GM20000 (cell line): ENCODE data around the gene UBE2L5.

ENCODE experiments used
- DNase-seq: peaks from one replicate; pipeline ENCODE4 v3.0.0; 2012; ENCODE audit warnings: low spot score
- TF ChIP-seq, protein P1 (sequence below): IDR thresholded peaks from 2 replicates; pipeline ENCODE4 v1.5.1; 2012; ENCODE audit warnings: mild to moderate bottlenecking, control low read depth; ENCODE audit errors: extremely low read depth, missing control alignments

UBE2L5 gene

GRCh38 chr13:30429235-30429634 lies 6.9 kb downstream of the UBE2L5 start:
- TF ChIP-seq, protein P1, sequence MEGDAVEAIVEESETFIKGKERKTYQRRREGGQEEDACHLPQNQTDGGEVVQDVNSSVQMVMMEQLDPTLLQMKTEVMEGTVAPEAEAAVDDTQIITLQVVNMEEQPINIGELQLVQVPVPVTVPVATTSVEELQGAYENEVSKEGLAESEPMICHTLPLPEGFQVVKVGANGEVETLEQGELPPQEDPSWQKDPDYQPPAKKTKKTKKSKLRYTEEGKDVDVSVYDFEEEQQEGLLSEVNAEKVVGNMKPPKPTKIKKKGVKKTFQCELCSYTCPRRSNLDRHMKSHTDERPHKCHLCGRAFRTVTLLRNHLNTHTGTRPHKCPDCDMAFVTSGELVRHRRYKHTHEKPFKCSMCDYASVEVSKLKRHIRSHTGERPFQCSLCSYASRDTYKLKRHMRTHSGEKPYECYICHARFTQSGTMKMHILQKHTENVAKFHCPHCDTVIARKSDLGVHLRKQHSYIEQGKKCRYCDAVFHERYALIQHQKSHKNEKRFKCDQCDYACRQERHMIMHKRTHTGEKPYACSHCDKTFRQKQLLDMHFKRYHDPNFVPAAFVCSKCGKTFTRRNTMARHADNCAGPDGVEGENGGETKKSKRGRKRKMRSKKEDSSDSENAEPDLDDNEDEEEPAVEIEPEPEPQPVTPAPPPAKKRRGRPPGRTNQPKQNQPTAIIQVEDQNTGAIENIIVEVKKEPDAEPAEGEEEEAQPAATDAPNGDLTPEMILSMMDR = no peak
- DNase-seq = no peak

DNA sequence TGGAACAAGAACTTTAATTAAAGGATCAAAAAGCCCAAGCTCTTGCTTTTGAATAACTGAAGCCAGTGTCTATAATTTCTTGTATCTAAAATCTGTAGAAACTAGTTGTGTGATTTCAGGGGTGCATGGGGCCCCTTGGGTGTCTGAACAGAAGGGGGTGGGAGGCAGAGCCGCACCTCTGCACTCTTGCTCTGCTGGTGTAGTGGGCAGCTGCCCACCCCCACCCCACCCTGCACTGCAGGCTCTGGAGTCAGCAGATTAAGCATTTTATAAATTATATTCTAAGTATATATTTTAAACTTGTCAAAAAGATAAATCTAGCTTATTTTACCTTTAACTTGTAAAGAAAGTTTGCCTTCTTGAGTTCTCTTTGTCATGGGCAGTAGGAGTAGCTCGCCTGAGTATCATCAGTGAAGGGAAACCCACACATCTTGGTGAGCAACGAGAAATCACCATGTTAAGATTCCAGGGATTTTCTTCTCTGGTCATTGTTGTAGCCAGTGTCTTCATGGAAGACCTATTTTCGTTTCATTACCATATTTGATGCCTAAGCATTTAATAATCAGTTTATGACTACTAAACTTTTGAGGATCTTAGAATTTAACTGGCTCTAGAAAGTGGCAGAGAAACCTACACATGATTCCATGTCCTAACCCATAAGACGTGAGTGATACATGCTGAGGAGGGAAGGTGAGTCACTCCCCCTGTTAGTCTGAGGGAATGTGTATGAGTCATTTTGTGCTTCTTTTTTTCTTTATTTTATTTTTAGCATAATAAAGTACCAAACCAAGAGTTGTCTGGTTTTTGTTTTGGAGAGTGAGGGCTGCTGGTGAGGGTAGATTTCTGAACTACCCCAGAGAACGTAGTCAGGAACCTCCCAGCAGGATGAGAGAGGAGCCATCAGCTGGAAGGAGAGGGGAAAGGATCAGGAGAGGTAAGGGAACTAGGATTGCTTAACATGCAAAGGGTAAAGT lies 7.7 kb downstream of the UBE2L5 start:
- TF ChIP-seq, protein P1 = no peak
- no peak for DNase-seq

DNA sequence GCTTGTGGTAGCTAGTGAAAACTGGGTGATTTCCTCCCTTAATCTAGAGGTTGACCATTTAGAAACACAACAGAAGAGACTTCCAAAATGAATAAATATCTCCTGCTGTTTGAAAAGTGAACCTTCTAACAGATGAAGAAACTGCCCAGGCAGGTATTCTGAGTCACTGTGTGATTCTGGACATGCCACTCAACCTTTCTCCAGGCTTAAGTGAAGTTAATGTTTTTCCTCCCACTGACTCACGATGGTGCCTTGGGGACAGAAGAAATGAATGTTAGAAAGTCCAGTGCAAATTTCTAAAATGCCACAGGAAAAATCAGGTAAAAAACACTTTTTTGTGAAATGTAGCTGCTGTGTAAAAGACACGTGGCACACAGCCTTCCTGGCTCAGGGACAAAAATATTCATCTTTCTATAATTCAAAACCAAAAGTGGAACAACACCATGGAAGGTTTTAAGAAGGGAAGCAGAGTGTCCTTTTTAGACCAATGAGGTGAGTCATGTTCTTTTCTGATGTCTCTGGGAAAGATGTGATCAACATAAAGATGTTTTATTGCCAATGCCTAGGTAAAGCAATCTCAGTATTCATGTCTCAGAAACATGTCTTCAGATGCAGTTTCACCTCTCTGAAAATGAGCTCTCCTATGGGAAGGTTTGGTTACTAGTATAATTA lies 9.1 kb downstream of the UBE2L5 start:
- no peak for DNase-seq
- TF ChIP-seq, protein P1 = no peak

DNA sequence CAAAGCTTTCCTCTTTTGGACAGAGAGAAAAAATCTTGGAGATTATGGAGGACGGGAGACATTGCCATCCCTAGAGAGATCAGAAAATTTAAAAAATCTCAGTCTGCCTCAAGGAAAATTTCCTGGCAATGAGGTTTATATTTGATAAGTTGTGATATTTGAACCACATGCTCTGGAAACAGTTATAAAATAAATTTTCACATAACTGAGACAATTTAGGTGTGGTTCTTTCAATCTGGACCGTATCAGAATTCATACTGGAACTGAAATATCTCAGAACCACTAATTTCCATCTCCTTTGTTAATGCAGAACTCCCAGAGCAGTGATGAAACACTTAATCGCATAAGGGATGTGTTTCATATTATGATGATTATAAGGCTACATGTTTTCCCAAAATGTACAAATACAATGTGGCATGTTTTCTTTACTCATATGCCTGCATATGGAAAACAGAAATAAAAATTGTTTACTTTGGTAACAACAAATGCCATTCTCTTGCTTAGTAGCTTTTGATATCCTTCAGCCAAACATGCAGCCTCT lies 13.7 kb downstream of the UBE2L5 start:
- TF ChIP-seq, protein P1 = no peak
- DNase-seq = no peak

DNA sequence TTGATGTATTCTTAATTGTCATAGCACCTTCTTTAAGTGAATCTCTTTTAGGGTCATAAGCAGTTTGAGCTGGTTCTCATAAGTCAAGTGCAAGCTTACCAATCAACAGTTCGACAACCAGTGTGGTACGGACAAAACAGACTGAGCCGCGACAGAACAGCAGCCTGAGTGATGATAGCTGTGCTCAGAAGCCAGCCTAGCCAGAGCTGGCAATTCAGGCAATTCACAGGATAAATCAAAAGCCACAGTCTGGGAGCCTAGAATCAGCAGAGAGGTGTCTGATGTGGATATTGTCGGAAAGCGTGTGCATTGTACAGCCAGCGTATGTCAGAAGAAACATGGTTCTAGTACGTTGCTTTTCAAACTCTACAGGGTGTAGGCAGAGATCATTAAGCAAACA lies 14.9 kb downstream of the UBE2L5 start:
- TF ChIP-seq, protein P1 = no peak
- DNase-seq = no peak

DNA sequence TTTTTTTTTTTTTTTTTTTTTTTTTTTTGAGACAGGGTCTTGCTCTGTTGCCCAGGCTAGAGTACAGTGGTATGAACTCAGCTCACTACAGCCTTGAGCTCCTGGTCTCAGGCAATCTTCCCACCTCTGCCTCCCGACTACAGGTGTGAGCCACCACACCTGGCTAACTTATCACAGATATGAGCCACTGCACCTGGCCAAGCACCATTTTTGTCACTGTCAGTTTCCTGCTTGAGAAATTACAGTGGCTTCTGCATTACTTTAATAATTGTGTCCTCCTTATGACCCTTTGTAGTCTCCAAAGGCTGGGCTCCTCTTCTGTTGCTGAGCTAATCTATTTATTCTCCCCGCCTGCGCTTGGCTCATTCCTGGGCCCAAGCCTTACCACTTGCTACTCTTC lies 16.0 kb downstream of the UBE2L5 start:
- DNase-seq = no peak
- TF ChIP-seq, protein P1 = no peak
